GM19452 (cell line): ENCODE measurements around the gene ZC3H12A.

Source experiments
- ATAC-seq: cut with Tn5 transposase; IDR thresholded peaks from one replicate; pipeline ENCODE4 v1.9.1; 2021; ENCODE audit not compliant: unreplicated experiment

ZC3H12A gene

DNA sequence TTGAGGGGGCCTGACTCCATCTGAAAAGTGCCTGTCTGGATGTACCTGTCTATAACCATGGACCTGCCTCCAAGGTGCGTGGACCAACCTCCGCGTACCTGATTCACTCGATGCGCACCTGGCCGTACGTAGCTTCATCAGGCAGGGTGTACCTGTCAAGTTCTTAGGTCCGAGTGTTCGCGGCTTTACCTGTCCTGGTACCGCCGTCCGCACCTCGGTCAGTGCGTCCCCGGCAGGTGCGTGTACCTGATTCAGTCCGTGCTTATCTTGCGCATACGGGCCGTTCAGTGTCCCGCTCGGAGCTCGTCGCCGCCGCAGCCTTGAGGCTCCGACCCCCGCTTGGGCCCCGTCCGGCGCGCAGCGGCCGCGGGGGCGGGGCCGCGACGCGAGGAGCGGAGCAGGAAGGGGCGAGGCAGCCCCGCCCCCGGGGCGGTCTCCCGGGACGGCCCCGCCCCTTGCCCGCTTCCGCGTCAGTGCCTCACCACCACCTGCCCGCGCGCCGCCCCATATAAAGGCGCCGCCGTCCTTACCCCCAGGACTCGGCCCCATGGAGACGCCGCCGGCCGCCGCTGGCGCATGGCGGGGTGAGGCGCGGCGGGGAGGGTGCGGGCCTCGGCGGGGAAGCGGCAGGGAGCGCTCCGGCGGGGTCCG, at the start of gene ZC3H12A:
TSS of gene ZC3H12A (plus strand) at position 535 of the 651 bp plus-strand sequence. CDS start 917 bp downstream, outside the sequence.
- peak; percentile 50 for ATAC-seq

DNA sequence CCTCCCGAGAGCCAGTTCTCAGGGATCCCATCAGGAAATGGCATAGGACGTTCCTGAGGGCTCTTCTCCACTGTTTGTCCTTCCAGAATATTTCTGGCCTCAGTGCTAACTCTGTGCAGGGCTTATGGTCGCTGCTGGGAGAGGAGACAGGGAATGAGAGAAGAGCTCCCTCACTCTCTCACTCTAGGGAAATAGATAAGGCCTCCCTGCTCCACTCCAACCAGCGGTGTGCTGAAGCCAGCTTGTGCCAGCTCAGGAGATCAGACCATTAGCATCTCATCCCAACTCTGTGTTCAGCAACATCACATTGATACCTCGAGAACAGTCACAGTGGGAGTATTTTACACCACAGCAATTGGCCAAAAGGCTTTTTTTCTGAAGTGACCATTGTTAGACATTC, 49.2 kb upstream of the ZC3H12A start:
- no peak for ATAC-seq

GRCh38 chr1:37429029-37429428, 45.4 kb upstream of the ZC3H12A start:
- no peak for ATAC-seq

DNA sequence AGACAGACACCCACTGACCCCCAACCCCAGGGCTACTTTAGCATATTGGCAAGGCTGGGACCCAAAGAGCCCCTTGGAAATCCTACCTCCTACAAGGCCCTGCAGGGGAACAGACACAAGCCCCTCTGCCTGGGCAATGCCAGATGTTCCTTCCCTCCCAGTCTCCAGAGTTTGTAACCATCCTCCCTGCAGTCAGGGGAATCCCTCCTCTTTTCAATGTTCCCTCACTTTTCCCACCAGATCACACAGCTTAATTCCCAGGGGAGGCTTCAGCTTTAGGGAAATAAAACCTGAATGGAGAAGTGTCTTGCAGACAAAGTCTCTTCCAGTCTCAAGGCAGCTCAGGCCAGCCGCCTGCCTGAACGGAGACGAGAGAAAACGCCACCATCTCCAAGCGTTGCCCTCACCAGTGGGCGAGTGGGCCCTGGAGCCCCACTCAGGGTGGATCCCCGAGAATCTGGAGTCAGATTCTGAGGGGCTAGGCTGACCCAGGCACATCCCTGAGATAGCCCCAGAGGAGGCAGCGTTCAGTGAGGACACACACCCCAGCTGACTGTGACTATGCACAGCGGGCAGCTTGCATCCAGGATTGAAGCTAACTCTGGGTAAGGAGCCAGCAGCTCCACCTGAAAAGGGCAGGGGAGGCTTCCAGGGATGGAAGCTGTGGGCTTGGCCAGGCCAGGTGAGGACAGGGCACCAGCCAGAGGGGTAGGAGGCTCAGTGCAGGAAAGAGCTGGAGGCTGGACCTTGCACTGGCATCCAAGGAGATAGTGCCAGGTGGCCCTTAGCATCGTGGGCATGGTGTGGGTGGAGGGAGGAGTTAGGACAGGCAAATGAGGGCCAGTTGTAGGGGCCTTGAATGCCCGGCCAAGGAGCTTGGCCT, 44.0 kb upstream of the ZC3H12A start:
- ATAC-seq = no peak

- no peak for ATAC-seq
Measured at GRCh38 chr1:37432716-37433115, 41.7 kb upstream of the ZC3H12A start.

- ATAC-seq = no peak
Measured at GRCh38 chr1:37433171-37433570, 41.2 kb upstream of the ZC3H12A start.

DNA sequence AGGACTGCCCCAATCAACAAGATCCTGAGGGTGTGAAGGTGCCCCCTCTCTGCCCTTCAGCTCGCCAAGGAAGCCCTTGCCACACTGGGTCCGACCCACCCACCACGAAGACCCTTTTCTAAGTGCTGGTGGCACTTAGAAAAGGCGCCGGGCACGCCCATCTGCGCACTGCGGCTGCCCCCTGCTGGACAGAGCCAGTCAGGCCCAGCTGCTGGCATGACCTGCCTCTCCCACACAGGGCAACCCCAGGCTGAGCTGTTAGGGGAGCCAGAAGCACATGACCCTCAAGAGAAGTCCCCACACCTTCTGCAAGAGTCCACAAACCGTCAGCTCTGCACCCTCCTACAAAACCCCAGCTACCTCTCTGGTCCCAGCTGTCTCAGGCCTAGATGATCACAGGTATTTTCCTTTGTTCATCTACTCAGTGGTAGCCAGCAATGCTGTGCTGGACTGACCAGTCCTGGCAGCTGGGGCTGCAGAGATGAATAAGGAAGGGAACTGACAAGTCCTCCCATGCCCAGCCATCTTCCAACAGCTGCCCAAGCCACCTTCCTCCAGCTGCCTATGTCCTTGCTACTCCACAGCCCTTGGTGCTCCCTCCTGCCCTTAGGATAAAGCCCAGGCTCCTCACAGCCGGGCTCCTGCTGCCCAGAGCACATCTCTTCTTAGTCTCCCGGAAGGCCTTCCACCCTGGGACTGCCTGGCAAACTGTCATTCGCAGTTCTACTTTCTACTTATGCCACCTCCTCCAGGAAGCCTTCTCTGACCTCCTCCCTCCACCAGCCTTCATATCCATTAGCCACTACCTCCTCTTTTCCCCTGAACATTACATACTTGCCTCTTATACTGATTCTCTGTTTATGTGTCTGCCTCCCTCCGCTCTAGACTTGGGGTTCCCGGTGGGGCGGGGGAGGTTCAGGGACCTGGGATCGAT, 39.8 kb upstream of the ZC3H12A start:
- ATAC-seq = no peak

GRCh38 chr1:37437087-37437486, 37.3 kb upstream of the ZC3H12A start:
- no peak for ATAC-seq

GRCh38 chr1:37438037-37438868, 36.1 kb upstream of the ZC3H12A start:
- no peak for ATAC-seq

DNA sequence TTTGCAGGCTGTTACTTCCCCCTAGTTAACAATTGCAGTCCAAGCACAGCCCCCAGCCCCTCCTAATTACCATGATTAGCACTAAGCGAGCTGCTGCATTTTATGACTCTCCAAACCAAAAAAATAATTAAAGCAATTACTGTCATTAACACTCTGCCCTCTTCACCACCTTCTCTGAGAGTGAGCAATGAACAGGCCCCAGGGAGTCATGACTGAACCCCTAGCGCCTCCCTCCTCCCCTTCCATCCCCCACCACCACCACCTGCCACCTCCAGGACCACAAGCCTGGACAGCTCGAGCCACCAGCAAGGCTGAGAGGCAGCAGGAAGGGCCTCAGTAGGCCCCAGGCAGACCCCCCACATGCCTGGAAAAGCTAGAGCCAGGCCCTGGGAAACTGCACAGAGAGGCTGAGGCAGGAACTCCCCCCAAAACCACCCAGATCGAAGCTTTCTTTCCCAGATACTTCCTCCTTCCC, 35.5 kb upstream of the ZC3H12A start:
- ATAC-seq = no peak

GRCh38 chr1:37439349-37439995, 34.9 kb upstream of the ZC3H12A start:
- ATAC-seq = no peak

DNA sequence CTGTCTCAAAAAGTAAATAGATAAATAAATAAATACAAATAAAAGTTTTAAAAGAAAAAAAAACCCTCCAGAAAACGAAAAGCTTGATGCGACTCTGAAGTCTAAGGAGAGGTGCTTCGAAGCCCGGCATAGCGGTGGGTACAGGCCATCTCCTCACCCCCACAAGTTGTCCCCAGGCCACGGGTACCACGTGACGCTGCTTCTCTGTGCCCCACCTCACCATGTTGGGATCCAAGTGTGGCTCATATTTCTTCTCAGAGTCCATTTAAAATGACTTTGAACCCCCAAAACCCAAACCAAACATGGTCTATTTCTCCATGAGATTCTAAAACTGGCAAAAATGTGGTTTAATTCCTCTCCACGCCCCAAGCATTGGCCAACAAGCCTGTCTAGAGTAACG, 32.9 kb upstream of the ZC3H12A start:
- no peak for ATAC-seq

- ATAC-seq = no peak
Measured at GRCh38 chr1:37442139-37442538, 32.2 kb upstream of the ZC3H12A start.

GRCh38 chr1:37442644-37443043, 31.7 kb upstream of the ZC3H12A start:
- ATAC-seq = no peak

- ATAC-seq = no peak
Measured at GRCh38 chr1:37446874-37447273, 27.5 kb upstream of the ZC3H12A start.

- ATAC-seq = no peak
Measured at GRCh38 chr1:37448185-37448584, 26.2 kb upstream of the ZC3H12A start.

GRCh38 chr1:37448691-37449417, 25.5 kb upstream of the ZC3H12A start:
- no peak for ATAC-seq

DNA sequence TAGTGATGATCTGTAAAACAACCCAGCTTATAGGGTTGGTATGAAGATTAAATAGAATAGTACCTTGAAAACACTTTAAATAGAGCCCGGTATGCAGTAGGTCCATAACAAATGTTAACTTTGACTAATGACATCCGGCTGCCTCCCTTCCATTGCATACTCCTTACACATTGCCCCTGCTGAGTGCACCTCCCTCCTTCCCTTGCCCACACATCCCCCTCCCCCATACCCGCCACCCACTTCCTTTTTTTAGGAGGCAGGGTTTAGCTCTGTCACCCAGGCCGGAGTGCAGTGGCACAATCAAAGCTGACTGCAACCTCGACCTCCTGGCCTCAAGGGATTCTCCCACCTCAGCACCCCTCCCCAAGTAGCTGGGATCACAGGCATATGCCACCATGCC, 24.4 kb upstream of the ZC3H12A start:
- no peak for ATAC-seq

GRCh38 chr1:37452416-37452815, 22.0 kb upstream of the ZC3H12A start:
- ATAC-seq = no peak
